K562 (cell line): ENCODE data around the gene NOX5. TPM values are rescaled to one million over a fixed set of nuclear protein-coding genes. Genes with fewer than 3 reads are reported as not detected.

Experiments used
- CCNT2 ChIP-seq: IDR thresholded peaks from 2 replicates; pipeline ENCODE4 v1.6.1; 2011; ENCODE audit warnings: borderline replicate concordance, low read depth, mild to moderate bottlenecking, moderate library complexity, mixed read lengths, low read length; ENCODE audit not compliant: insufficient read length; ENCODE audit errors: extremely low read depth
- MBD2 ChIP-seq: sonication (generic); IDR thresholded peaks from 2 replicates; pipeline ENCODE4 v1.6.1; 2016; ENCODE audit warnings: low read depth, borderline replicate concordance
- NCOA1 ChIP-seq: fragments of 450-650 bp; IDR thresholded peaks from 2 replicates; pipeline ENCODE4 v1.6.1; 2016; ENCODE audit warnings: low read depth
- POU5F1 ChIP-seq: fragments of 150-350 bp; IDR thresholded peaks from 2 replicates; pipeline ENCODE4 v1.6.1; 2014; ENCODE audit warnings: borderline replicate concordance, low read length, low read depth, mild to moderate bottlenecking; ENCODE audit not compliant: partially characterized antibody
- ZNF133 ChIP-seq: fragments of 250-450 bp; sonication (Bioruptor Pico); IDR thresholded peaks from 2 replicates; pipeline ENCODE4 v1.4.0; 2020; ENCODE audit warnings: mild to moderate bottlenecking
- ZNF830 ChIP-seq: fragments of 250-450 bp; sonication (Bioruptor Pico); IDR thresholded peaks from 2 replicates; pipeline ENCODE4 v1.5.0; 2021; ENCODE audit warnings: mild to moderate bottlenecking
- polyA plus RNA-seq, 8 experiments: library from polyadenylated mRNA; depleted of rRNA in 4 of 8; stranded (reverse) in 5 of 8; unstranded in 3 of 8; fragments of >200 nt; fragmentation: Nextera tagmentation in 2 of 8; fragmentation: Illumina TruSeq in 1 of 8; extraction: Ambion mirVana in 2 of 8; extraction: Trizol in 1 of 8; gene quantifications; 2 replicates each; pipeline versions ENCODE4 v1.2.1 to v1.2.3, GENCODE V29; 2011 to 2014; ENCODE audit warnings: inconsistent platforms in 1 of 8, missing spikeins in 1 of 8
- total RNA-seq, 7 experiments: library from RNA; depleted of rRNA in 6 of 7; stranded (reverse); fragments of >200 nt in 6 of 7; fragmentation: Illumina TruSeq in 2 of 7; extraction: Trizol in 2 of 7; gene quantifications; 2 replicates each; pipeline versions ENCODE4 v1.2.1 to v1.2.3, GENCODE V29; 2011 to 2021; ENCODE audit warnings: low replicate concordance in 1 of 7
- TF ChIP-seq, protein P1 (sequence below): IDR thresholded peaks from 2 replicates; pipeline ENCODE4 v1.6.1; 2014; ENCODE audit warnings: antibody characterized with exemption
- TF ChIP-seq, protein P2 (sequence below): fragments of 250-450 bp; sonication (Bioruptor Pico); IDR thresholded peaks from 2 replicates; pipeline ENCODE4 v1.5.0; 2021
- TF ChIP-seq, protein P3 (sequence below), 3 experiments: fragments of 200-800 bp in 1 of 3; fragments of 250-450 bp in 1 of 3; fragments of 450-650 bp in 1 of 3; sonication (Bioruptor Pico) in 1 of 3; sonication (Bioruptor generic) in 1 of 3; formaldehyde crosslinking in 1 of 3; IDR thresholded peaks; 2 replicates each; pipeline versions ENCODE4 v1.6.1 to v1.8.0; 2016 to 2022; ENCODE audit warnings: mild to moderate bottlenecking in 2 of 3, missing genetic modification characterization in 2 of 3, missing compliant biosample characterization in 1 of 3, moderate library complexity in 1 of 3
- TF ChIP-seq, protein P4 (sequence below): fragments of 450-650 bp; IDR thresholded peaks from 2 replicates; pipeline ENCODE4 v1.6.1; 2018; ENCODE audit not compliant: partially characterized antibody
- TF ChIP-seq, protein P5 (sequence below): sonication (generic); formaldehyde crosslinking; IDR thresholded peaks from 2 replicates; pipeline ENCODE4 v1.8.0; 2023; ENCODE audit warnings: missing genetic modification reagents, mild to moderate bottlenecking, borderline replicate concordance

NOX5 gene
- total and polyA plus RNA-seq, 9 of the 15 experiments (the other 6 are each of a cell fraction or from before 2014, with no cell fraction given), result 0.01 TPM; not detected in 8

DNA sequence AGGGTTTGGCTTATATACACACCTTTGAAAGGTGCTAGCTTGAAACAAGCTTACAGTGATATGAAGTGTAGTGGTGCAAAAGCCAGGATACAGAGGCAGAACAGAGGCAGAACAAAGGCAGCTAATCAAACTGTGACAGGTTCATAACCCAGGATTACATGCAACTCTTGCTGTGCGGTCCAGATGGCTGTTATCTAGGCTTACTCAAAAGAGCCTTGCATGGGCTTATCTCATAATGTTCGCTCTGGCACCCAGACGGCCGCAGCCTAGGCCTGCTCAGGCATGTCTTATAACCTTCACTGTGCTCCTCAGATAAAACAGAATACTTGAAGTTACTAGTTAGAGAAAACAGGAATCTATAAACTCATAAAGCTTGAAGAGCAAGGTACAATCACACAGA lies 22.8 kb upstream of the NOX5 start (continued):
- TF ChIP-seq, protein P1, sequence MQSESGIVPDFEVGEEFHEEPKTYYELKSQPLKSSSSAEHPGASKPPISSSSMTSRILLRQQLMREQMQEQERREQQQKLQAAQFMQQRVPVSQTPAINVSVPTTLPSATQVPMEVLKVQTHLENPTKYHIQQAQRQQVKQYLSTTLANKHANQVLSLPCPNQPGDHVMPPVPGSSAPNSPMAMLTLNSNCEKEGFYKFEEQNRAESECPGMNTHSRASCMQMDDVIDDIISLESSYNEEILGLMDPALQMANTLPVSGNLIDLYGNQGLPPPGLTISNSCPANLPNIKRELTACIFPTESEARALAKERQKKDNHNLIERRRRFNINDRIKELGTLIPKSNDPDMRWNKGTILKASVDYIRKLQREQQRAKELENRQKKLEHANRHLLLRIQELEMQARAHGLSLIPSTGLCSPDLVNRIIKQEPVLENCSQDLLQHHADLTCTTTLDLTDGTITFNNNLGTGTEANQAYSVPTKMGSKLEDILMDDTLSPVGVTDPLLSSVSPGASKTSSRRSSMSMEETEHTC, result no peak
- TF ChIP-seq, protein P2, sequence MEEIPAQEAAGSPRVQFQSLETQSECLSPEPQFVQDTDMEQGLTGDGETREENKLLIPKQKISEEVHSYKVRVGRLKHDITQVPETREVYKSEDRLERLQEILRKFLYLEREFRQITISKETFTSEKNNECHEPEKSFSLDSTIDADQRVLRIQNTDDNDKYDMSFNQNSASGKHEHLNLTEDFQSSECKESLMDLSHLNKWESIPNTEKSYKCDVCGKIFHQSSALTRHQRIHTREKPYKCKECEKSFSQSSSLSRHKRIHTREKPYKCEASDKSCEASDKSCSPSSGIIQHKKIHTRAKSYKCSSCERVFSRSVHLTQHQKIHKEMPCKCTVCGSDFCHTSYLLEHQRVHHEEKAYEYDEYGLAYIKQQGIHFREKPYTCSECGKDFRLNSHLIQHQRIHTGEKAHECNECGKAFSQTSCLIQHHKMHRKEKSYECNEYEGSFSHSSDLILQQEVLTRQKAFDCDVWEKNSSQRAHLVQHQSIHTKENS (CRISPR knock-in tag), result no peak
- peak; percentile 97 for TF ChIP-seq CCNT2
- peak; percentile 83; the same call in 1 of the 2 replicates for TF ChIP-seq NCOA1
- peak; percentile 82 for TF ChIP-seq MBD2
- TF ChIP-seq, protein P3, sequence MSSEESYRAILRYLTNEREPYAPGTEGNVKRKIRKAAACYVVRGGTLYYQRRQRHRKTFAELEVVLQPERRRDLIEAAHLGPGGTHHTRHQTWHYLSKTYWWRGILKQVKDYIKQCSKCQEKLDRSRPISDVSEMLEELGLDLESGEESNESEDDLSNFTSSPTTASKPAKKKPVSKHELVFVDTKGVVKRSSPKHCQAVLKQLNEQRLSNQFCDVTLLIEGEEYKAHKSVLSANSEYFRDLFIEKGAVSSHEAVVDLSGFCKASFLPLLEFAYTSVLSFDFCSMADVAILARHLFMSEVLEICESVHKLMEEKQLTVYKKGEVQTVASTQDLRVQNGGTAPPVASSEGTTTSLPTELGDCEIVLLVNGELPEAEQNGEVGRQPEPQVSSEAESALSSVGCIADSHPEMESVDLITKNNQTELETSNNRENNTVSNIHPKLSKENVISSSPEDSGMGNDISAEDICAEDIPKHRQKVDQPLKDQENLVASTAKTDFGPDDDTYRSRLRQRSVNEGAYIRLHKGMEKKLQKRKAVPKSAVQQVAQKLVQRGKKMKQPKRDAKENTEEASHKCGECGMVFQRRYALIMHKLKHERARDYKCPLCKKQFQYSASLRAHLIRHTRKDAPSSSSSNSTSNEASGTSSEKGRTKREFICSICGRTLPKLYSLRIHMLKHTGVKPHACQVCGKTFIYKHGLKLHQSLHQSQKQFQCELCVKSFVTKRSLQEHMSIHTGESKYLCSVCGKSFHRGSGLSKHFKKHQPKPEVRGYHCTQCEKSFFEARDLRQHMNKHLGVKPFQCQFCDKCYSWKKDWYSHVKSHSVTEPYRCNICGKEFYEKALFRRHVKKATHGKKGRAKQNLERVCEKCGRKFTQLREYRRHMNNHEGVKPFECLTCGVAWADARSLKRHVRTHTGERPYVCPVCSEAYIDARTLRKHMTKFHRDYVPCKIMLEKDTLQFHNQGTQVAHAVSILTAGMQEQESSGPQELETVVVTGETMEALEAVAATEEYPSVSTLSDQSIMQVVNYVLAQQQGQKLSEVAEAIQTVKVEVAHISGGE (CRISPR knock-in tag; IDR thresholded peaks at IDR 0.05), result peak in 1 of 3 experiments; percentile 80; a peak in 2 of 6 replicates
- no peak for TF ChIP-seq ZNF133 (CRISPR knock-in tag)
- no peak for TF ChIP-seq ZNF830
- TF ChIP-seq POU5F1, result no peak
- TF ChIP-seq, protein P4, sequence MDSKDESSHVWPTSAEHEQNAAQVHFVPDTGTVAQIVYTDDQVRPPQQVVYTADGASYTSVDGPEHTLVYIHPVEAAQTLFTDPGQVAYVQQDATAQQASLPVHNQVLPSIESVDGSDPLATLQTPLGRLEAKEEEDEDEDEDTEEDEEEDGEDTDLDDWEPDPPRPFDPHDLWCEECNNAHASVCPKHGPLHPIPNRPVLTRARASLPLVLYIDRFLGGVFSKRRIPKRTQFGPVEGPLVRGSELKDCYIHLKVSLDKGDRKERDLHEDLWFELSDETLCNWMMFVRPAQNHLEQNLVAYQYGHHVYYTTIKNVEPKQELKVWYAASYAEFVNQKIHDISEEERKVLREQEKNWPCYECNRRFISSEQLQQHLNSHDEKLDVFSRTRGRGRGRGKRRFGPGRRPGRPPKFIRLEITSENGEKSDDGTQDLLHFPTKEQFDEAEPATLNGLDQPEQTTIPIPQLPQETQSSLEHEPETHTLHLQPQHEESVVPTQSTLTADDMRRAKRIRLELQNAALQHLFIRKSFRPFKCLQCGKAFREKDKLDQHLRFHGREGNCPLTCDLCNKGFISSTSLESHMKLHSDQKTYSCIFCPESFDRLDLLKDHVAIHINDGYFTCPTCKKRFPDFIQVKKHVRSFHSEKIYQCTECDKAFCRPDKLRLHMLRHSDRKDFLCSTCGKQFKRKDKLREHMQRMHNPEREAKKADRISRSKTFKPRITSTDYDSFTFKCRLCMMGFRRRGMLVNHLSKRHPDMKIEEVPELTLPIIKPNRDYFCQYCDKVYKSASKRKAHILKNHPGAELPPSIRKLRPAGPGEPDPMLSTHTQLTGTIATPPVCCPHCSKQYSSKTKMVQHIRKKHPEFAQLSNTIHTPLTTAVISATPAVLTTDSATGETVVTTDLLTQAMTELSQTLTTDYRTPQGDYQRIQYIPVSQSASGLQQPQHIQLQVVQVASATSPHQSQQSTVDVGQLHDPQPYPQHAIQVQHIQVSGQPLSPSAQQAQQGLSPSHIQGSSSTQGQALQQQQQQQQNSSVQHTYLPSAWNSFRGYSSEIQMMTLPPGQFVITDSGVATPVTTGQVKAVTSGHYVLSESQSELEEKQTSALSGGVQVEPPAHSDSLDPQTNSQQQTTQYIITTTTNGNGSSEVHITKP, result no peak
- TF ChIP-seq, protein P5, sequence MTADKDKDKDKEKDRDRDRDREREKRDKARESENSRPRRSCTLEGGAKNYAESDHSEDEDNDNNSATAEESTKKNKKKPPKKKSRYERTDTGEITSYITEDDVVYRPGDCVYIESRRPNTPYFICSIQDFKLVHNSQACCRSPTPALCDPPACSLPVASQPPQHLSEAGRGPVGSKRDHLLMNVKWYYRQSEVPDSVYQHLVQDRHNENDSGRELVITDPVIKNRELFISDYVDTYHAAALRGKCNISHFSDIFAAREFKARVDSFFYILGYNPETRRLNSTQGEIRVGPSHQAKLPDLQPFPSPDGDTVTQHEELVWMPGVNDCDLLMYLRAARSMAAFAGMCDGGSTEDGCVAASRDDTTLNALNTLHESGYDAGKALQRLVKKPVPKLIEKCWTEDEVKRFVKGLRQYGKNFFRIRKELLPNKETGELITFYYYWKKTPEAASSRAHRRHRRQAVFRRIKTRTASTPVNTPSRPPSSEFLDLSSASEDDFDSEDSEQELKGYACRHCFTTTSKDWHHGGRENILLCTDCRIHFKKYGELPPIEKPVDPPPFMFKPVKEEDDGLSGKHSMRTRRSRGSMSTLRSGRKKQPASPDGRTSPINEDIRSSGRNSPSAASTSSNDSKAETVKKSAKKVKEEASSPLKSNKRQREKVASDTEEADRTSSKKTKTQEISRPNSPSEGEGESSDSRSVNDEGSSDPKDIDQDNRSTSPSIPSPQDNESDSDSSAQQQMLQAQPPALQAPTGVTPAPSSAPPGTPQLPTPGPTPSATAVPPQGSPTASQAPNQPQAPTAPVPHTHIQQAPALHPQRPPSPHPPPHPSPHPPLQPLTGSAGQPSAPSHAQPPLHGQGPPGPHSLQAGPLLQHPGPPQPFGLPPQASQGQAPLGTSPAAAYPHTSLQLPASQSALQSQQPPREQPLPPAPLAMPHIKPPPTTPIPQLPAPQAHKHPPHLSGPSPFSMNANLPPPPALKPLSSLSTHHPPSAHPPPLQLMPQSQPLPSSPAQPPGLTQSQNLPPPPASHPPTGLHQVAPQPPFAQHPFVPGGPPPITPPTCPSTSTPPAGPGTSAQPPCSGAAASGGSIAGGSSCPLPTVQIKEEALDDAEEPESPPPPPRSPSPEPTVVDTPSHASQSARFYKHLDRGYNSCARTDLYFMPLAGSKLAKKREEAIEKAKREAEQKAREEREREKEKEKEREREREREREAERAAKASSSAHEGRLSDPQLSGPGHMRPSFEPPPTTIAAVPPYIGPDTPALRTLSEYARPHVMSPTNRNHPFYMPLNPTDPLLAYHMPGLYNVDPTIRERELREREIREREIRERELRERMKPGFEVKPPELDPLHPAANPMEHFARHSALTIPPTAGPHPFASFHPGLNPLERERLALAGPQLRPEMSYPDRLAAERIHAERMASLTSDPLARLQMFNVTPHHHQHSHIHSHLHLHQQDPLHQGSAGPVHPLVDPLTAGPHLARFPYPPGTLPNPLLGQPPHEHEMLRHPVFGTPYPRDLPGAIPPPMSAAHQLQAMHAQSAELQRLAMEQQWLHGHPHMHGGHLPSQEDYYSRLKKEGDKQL, result no peak
